Fibroblast of the aortic adventitia (primary cell): Measurements from ENCODE around the gene FRMD4A. TPM values are rescaled to one million over a fixed set of nuclear protein-coding genes. Genes with fewer than 3 reads are reported as not detected.

ENCODE experiments used
- DNase-seq: peaks from one replicate; pipeline ENCODE4 v3.0.0-alpha.2; 2010; ENCODE audit warnings: low read depth
- H3K4me3 ChIP-seq: 2 replicates; pipeline ENCODE4 v1.5.1; 2011; ENCODE audit warnings: low read depth, mild to moderate bottlenecking, control low read depth, low read length, moderate library complexity
- CTCF ChIP-seq: IDR thresholded peaks from 2 replicates; pipeline ENCODE4 v1.5.1; 2011; ENCODE audit warnings: mild to moderate bottlenecking, low read length, control low read depth, inconsistent platforms; ENCODE audit not compliant: insufficient read depth
- total RNA-seq: library from RNA; depleted of rRNA; stranded (reverse); fragments of >200 nt; gene quantifications from 2 replicates; pipeline ENCODE4 v1.2.3, GENCODE V29; 2012; ENCODE audit warnings: low replicate concordance

FRMD4A gene
- total RNA-seq, 1 donor = 42.4 TPM

- no peak for DNase-seq
- TF ChIP-seq CTCF = no peak
- H3K4me3 ChIP-seq = no peak overlapping the region
Measured at GRCh38 chr10:14299556-14299955, 31.2 kb downstream of the FRMD4A start.

GRCh38 chr10:14296065-14296709, 34.5 kb downstream of the FRMD4A start:
- no peak overlapping the region for H3K4me3 ChIP-seq
- TF ChIP-seq CTCF = no peak
- DNase-seq = peak; percentile 3

GRCh38 chr10:14294347-14295059, 36.2 kb downstream of the FRMD4A start:
- TF ChIP-seq CTCF = no peak
- DNase-seq = no peak
- no peak overlapping the region for H3K4me3 ChIP-seq

- DNase-seq = no peak
- no peak for TF ChIP-seq CTCF
- H3K4me3 ChIP-seq = no peak overlapping the region
Measured at GRCh38 chr10:14293526-14293925, 37.2 kb downstream of the FRMD4A start.

GRCh38 chr10:14291296-14291695, 39.4 kb downstream of the FRMD4A start:
- TF ChIP-seq CTCF = no peak
- no peak for DNase-seq

GRCh38 chr10:14285941-14286560, 44.7 kb downstream of the FRMD4A start:
- TF ChIP-seq CTCF = no peak
- no peak overlapping the region for H3K4me3 ChIP-seq
- no peak for DNase-seq

More at GRCh38 chr10:14291296-14291695, 39.4 kb downstream of the FRMD4A start:
- H3K4me3 ChIP-seq = no peak overlapping the region
